SW 1271 (cell line): ENCODE data around the gene ATOH7.
"Not testable (repeated sequence)": the region's sequence is repeated elsewhere in the genome, so short reads cannot be mapped to it uniquely, and the experiment has no call there.

ENCODE experiments used
- DNase-seq, 2 experiments: peaks; one replicate each; lab custom pipeline; 2025; lab: John Stamatoyannopoulos, UW

Gene ATOH7

GRCh38 chr10:68237173-68237572, 5.3 kb upstream of the ATOH7 start:
- no peak for DNase-seq

GRCh38 chr10:68235581-68235980, 3.7 kb upstream of the ATOH7 start:
- no peak for DNase-seq

GRCh38 chr10:68235111-68235510, 3.2 kb upstream of the ATOH7 start:
- DNase-seq, result no peak

- DNase-seq, result no peak
Measured at GRCh38 chr10:68233046-68233445, 1.1 kb upstream of the ATOH7 start.

GRCh38 chr10:68231106-68231816, 652 bp downstream of the ATOH7 start:
- DNase-seq, result peak; percentile 39 to 64

GRCh38 chr10:68230268-68230667, 1.6 kb downstream of the ATOH7 start:
- DNase-seq, result no peak

GRCh38 chr10:68224810-68225209, 7.1 kb downstream of the ATOH7 start:
- DNase-seq, result no peak

GRCh38 chr10:68223535-68224165, 8.3 kb downstream of the ATOH7 start:
- DNase-seq, result no peak

- DNase-seq, result no peak
Measured at GRCh38 chr10:68222391-68222790, 9.5 kb downstream of the ATOH7 start.

- DNase-seq, result no peak
Measured at GRCh38 chr10:68221196-68221595, 10.7 kb downstream of the ATOH7 start.

- no peak for DNase-seq
Measured at GRCh38 chr10:68218786-68219185, 13.1 kb downstream of the ATOH7 start.

GRCh38 chr10:68212721-68213352, 19.1 kb downstream of the ATOH7 start:
- peak in 1 of 2 experiments; percentile 11 for DNase-seq

GRCh38 chr10:68211669-68212068, 20.2 kb downstream of the ATOH7 start:
- no peak for DNase-seq

- DNase-seq, result peak; percentile 33 to 83
Measured at GRCh38 chr10:68208424-68209042, 23.4 kb downstream of the ATOH7 start.

GRCh38 chr10:68202960-68203353, 29.0 kb downstream of the ATOH7 start:
- DNase-seq, result peak; percentile 12 to 39

GRCh38 chr10:68196701-68197100, 35.2 kb downstream of the ATOH7 start:
- no peak for DNase-seq

- not testable (repeated sequence) for DNase-seq
Measured at GRCh38 chr10:68195776-68196175, 36.1 kb downstream of the ATOH7 start.

- DNase-seq, result no peak
Measured at GRCh38 chr10:68194290-68194689, 37.6 kb downstream of the ATOH7 start.

GRCh38 chr10:68192113-68192512, 39.8 kb downstream of the ATOH7 start:
- no peak for DNase-seq

- DNase-seq, result no peak
Measured at GRCh38 chr10:68188835-68189234, 43.1 kb downstream of the ATOH7 start.

GRCh38 chr10:68185085-68185484, 46.8 kb downstream of the ATOH7 start:
- DNase-seq, result no peak

GRCh38 chr10:68184546-68184945, 47.4 kb downstream of the ATOH7 start:
- no peak for DNase-seq
